ENCODE data around the gene KLC3.
"Not testable (repeated sequence)": the region's sequence is repeated elsewhere in the genome, so short reads cannot be mapped to it uniquely, and the experiment has no call there.

The KLC3 gene

GRCh38 chr19:45340232-45340898 lies at the start of gene KLC3:
TSS of gene KLC3 (plus strand) at chr19:45340750. CDS start at chr19:45345542, 4,792 bp downstream.
- DNase-seq, result no peak

- no peak for DNase-seq
These were observed 48.7 kb upstream of the KLC3 start for GRCh38 chr19:45291834-45292233.

- DNase-seq, result no peak
These were observed 46.9 kb upstream of the KLC3 start for GRCh38 chr19:45293682-45294081.

- no peak for DNase-seq
These were observed 46.1 kb upstream of the KLC3 start for GRCh38 chr19:45294291-45295029.

DNA sequence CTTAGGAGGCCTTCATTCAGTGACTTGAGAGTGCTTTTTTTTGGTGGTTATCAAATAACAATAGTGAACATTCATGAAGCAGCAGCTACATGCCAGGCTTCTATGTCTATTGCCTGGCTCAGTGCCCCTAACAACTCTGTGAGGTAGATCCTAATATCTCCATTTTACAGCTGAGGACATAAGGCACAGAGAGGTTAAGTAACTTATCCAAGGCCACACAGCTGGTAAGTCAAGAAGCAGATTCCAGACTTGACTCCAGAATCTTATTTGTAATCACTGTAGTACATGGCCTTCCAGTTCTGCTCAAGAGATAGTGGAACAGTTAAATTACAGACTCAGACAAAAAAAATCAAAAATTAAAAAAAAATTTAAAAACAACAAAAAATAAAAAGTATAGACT lies 44.7 kb upstream of the KLC3 start:
- no peak for DNase-seq

DNA sequence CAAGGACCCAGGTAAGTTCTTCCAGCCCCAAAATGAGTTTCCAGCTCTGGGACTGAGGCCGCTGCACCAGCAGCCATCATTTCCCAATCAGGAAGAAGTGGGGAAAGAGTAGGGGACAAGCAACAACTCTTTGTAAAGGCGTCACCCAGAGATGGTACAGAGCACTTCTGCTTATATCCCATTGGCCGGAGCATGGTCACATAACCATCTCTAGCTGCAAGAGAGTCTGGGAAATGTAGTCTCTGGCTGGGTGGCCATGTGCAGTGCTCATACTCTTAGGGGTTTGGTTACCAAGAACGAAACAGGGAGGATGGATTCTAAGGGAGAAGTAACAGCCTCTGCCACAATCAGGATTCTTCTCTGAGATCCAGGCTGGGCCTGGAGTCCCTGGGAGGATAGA lies 44.2 kb upstream of the KLC3 start:
- DNase-seq, result no peak

- DNase-seq, result no peak
These were observed 42.9 kb upstream of the KLC3 start for GRCh38 chr19:45297674-45298073.

DNA sequence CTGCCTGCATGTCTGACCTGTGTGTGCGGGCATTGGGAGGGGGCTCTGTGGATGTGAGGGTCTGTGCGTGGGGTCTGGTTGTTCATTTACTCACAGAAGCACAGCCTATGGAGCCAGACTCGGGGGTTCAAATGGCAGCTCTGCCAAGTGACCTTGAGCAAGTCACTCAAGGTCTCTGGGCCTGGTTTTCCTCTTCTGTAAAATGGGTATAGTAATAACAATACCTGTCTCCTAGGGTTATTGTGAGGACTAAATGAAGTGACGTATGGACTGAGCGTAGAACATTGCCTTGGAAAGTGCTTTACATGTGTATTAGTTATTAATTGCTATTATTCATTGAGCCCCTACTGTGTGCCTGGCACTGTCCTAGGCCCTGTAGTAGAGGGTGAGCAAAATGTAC lies 42.3 kb upstream of the KLC3 start:
- no peak for DNase-seq

DNA sequence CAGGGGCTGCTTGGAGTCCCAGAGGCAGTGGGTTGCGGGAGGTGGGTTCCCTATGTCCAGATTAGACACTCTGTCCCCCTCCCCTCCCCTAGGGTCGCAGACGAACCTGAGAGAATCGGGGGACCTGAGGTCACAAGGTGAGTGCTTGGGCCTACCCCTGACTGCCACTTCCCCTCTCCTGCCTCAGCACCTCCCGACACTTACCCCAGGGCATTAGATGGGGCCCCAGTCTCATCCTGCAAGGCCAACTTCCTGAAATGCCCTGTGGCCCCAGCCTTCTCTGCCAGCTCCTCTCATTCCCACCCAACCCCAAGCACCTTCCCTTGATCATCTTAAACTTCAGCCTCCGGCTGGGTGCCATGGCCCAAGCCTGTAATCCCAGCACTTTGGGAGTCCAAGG lies 40.8 kb upstream of the KLC3 start:
- no peak for DNase-seq

- no peak for DNase-seq
These were observed 38.1 kb upstream of the KLC3 start for GRCh38 chr19:45302416-45302815.

GRCh38 chr19:45303269-45304060 lies 37.1 kb upstream of the KLC3 start:
- no peak for DNase-seq

DNA sequence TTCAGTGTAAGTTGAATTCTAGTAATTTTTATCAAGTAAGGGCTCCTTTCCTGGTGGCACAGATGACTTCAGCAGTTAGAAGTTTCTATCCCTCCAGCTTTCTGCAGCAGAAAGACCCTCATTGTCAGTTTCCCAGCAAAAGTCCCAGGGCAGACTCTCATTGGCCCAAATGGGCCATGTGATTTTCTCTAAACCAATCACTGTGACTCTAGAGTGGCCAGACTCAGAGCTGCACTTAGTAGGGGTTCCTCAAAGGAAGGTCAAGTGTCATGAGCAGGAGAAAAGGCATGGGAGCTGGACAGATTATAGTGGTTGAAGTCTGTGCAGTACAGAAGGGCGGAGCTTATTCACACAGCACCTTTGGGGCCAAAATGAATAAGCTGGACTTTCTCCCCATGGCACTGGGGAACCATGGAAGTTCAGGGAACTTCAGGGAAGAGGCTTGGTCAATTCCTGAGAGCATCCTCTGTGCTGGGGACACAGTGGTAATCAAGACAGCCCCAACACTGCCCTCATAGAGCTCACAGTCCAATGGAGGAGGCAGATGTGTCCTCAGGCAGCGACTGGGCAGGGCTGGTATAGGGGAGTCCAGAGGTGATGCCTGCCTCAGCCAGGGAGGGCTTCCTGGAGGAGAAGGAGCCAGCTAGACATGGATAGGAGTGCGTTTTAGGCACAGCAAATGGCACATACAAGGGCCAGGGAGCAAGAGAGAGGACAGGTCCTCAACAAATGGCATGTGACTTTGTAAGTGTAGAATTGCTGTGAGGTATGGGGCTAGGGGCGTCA lies 36.2 kb upstream of the KLC3 start:
- DNase-seq, result no peak

- no peak for DNase-seq
These were observed 35.5 kb upstream of the KLC3 start for GRCh38 chr19:45305007-45305406.

DNA sequence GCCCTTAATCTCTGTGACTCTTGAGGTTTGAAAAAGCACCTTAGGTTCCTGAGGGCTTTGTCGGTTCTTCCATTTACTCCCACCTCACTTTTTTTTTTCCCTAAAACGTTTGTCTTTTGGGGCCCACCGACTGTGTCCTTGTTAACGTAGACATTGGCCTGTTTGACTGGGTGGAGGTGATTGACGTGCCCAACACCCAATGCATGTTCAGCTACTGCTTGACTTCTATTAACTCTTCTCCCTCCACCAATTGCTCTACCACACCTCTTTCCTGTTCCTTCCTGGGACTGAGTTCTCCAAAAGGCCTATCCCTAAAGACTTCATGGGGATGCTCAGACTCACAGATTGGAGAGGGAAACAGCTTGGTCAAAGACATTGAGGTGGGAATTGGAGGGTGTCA lies 35.1 kb upstream of the KLC3 start:
- no peak for DNase-seq

DNA sequence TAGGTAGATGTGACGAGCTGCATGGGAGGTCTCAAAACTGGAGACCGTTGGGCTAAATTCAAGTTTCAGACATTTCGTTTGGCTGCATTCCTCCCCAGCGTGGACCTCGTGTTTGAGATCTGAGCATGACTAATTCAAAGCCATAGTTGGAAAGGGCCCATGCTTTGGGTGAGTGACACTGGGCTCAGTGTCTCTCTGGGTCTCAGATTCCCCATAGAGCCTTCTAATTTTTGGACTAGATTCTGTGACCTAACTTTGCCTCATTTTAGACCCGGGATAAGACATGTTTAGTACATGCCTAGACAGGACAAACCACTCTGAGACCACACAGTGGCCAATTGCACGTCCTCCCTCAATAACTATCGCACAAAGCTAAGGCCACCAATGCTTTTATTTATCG lies 34.5 kb upstream of the KLC3 start:
- DNase-seq, result no peak

DNA sequence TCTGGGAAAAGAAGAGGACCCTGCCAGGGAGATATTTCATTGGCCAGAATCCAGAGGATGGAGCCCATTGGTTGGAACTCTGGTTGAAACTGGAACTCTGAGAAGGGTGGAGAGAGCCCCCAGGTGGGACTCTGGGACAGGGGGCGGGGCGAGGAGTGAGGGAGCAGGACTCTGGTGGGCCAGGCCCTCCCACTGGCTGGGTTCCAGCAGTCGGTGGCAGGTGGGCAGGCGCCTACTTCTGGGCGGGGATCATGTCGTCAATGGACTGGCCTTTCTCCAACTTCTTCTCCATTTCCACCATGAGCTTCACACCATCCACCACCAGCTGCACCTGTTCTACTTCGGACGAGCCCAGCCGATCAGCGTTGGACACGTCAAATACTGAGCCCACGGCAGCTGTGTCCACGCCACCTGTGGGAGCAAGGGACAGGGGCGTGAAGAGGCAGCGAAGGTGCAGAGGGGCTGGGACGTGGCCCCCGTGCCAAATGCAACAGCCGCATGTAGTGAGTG lies 34.0 kb upstream of the KLC3 start:
- peak; percentile 44 for DNase-seq

GRCh38 chr19:45307361-45307760 lies 33.2 kb upstream of the KLC3 start:
- no peak for DNase-seq

- DNase-seq, result not testable (repeated sequence)
These were observed 31.2 kb upstream of the KLC3 start for GRCh38 chr19:45309322-45309721.

- DNase-seq, result no peak
These were observed 28.9 kb upstream of the KLC3 start for GRCh38 chr19:45311621-45312020.

GRCh38 chr19:45312285-45312684 lies 28.3 kb upstream of the KLC3 start:
- DNase-seq, result not testable (repeated sequence)

DNA sequence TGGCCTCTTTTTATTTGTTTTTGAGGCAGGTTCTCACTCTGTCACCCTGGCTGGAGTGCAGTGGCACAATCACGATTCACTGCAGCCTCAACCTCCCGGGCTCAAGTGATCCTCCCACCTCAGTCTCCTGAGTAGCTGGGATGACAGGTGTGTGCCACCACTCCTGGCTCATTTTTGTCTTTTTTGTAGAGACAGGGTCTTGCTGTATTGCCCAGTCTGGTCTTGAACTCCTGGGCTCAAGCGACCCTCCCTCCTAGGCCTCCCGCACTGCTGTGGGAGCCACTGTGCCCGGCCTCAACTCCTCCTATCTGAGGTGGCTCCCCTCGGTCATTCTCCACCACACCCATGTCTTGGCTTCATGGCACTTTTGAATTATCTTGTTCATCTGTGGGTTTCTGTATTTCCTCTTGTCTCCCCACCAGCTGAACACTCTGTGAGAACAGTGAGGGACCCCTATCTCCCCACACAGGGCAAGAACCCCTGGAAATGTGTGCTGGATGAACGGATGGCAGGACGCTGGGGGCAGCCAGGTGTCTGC lies 25.8 kb upstream of the KLC3 start:
- no peak for DNase-seq

DNA sequence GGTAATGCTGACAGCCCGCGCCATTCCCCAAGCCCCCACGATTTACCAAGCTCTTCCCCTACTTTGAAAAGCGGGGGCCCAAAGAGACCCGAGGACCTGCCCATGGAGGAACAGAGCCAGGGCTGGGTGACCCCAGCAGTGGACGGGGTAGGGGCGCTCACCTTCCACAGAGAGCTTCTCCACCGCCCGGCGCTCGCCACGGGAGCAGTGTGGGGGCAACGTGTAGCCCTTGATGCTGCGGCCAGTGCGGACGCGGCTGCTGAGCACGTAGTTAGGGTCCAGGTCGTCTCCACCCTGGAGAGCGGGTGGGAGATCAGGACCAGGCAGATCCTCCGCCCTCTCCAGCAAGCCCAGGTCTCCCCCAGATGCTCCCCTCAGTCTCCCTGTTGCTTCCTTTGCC lies 25.2 kb upstream of the KLC3 start:
- no peak for DNase-seq
